GM21717 (cell line): ENCODE data around the gene PEMT.
A peak's percentile ranks its signal among the peaks of the same experiment; 100 is the strongest.

ENCODE experiments used
- ATAC-seq: cut with Tn5 transposase; IDR thresholded peaks from one replicate; pipeline ENCODE4 v1.9.1; 2021; ENCODE audit warnings: mild to moderate bottlenecking, moderate library complexity; ENCODE audit not compliant: unreplicated experiment

PEMT gene

DNA sequence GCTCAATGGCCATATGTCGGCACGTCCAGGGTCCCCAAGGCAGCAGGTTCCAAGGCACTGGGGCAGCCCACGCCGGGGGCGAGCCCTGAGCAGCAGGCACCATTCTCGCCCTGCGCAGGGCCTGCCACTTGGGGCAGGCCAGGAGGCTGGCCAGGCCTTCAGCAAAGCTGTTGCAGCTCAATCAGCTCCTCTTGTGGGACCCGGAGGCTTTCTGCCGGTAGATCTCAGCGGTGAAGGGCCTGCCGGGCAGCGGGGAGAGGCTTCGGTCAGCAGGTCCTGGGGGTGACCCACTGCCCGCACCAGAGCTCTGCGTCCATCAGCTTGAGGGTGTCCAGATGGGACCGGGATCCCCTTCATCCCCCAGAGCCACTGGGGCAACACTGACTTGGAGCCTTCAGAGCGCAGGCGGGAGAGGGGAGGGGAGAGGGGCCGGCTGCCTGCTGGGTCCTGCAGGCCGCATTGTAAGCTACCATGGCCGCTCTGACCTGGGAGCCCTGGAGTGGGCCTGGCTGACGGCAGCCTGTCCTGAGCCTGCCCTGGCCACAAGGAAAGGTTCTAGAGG, 85.8 kb downstream of the PEMT start:
- ATAC-seq = no peak

DNA sequence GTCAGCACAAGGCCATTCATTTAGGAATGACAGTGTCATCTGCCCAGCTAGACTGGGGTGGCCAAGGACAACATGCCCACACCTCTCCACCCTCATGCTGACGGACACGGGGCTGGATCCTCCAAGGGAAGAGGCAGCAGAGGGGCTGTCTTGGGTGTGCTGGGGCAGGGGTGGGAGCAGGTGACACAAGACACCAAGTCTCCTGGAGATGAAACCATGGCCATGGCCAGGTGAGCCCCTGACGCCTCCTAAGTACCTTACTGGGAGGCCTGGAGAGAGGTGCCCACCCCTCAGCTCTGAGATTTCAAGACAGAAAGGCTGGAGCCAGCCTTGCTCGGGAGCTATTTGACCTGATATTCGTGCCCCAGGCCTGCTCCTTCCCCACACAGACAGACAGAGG, 86.4 kb downstream of the PEMT start:
- ATAC-seq = no peak

DNA sequence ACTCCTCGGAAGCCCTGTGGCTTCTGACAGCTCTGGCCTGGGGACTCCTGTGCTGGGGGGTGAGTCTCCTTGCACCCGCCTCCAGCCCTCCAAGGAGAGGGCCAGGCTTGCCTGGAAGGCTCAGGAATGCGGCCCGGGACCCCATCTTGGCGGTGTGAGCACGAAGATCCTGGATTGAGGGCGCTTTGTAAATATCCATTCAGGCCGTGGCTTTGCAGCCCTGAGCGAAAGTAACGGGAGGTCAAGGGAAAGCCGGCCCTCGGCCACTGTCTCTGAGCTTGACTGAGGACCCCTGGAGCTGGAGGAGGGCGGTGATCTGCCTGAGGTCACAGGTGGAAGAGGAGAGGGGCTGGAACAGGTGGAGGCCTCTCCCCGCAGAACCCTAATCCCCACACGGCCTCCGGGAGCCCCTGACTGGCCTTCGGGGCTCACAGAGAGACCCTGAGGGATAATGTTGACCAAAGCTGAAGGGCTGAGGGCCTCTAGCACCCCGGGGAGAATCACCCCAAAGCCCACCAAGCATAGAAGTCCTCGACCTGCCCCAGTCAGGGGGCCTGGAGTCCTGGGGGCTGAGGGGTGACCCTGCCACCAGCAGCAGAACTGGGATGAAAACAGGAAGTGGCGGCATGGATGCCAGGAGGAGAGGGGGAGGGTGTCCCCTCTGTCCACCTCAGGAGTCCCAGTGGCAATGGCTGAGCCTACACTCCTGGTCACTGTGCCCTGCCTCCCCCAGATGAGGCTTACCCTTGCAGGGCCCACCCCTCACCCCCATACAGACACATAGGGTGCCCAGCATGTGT, 87.0 kb downstream of the PEMT start:
- ATAC-seq = no peak

GRCh38 chr17:17503566-17504130, 87.9 kb downstream of the PEMT start:
- ATAC-seq = no peak

- no peak for ATAC-seq
Observed at GRCh38 chr17:17502741-17503565, 88.6 kb downstream of the PEMT start.

DNA sequence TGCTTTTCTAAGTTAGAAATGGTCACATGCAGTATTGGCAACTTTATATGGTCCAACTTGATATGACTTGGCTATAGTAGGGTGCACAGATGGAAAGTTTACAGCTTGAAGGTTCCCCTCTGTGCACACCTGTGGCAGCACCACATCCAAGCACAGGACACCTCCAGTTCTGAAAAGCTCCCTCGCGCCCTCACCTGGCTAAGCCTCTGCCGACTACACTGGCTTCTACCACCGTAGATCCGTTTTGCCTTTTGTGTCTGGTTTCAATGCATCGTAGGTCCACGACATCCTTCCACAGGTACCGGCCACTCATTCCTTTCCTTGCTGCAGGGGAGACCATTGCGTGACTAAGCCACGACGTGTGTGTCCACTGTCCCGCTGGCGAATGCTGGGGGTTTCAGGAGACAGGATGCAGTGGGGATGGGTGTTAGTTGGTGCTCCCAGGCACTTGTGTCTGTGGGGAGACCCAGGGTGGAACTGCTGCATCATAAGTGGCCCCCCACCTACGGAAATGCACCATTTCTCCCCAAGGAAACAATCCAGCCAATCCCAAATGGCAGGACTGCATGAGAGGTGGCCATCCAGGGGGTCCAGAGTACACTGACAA, 90.4 kb downstream of the PEMT start:
- no peak for ATAC-seq

DNA sequence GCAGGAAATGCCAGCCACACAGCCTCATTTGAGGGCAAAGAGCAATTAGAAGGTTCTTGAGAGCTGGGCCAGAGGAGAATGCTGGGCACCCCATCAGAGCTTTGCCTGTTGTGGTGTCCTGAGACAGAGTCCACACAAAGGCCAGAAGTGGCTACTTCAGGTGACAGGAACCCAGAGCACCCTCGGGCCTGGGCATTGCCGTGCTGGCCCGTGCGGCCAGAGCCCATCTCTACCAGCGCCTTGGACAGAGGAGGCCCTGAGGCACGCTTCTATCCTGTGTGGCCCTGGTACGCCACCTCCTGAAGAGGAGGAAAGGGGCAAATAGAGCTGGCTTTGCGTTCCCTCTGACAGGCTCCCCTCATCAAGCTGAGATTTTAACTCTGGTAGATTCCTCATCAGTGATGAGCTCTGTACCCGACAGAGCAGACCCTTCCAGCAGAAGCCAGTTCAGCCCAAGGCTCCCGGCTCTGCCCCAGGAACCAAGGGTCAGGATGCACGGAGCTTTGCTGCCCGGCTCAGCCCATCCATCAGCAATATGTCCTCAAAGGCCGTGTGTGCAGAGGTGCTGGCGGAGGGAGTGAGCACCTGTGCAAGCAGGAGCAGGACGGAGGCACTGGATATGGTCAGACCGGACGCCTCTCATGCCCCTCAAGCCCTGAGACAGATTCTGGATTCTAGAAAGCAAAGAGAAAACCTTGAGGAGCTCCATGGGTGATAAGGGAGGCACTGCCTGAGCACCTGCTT, 91.9 kb downstream of the PEMT start:
- no peak for ATAC-seq

- no peak for ATAC-seq
Observed at GRCh38 chr17:17498606-17499301, 92.8 kb downstream of the PEMT start.

GRCh38 chr17:17497845-17498520, 93.5 kb downstream of the PEMT start:
- ATAC-seq = no peak

- ATAC-seq = no peak
Observed at GRCh38 chr17:17497065-17497844, 94.3 kb downstream of the PEMT start.

GRCh38 chr17:17496189-17497064, 95.1 kb downstream of the PEMT start, which contains the start of gene RASD1:
RASD1 (minus strand) TSS chr17:17496395; CDS start chr17:17496181, 214 bp downstream.
- peak; percentile 66 for ATAC-seq

DNA sequence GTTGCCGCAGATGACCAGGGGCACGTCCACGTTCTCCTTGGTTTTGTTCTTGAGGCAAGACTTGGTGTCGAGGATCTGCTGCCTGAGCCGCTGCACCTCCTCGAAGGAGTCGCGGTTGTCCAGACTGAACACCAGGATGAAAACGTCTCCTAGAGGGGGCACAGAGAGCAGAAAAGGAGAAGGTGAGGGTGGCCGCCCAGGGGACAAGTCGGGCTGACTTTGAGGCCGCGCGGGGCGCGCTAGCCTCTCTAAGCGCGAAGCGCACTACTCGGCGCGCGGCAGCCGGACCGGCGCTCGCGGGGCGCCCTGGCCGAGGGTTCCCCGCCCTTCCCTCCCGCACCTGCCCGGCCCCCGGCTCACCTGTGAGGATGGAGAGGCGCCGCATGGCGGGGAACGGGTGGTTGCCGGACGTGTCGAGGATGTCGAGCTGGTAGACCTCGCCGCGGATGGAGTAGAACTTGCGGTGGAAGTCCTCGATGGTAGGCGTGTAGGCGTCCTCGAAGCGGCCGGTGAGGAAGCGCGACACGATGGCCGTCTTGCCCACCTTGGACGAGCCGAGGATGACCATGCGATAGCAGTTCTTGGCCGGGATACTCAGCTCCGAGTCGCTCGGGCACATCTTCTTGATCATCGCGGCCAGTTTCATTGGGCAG, 95.8 kb downstream of the PEMT start:
- ATAC-seq = no peak

DNA sequence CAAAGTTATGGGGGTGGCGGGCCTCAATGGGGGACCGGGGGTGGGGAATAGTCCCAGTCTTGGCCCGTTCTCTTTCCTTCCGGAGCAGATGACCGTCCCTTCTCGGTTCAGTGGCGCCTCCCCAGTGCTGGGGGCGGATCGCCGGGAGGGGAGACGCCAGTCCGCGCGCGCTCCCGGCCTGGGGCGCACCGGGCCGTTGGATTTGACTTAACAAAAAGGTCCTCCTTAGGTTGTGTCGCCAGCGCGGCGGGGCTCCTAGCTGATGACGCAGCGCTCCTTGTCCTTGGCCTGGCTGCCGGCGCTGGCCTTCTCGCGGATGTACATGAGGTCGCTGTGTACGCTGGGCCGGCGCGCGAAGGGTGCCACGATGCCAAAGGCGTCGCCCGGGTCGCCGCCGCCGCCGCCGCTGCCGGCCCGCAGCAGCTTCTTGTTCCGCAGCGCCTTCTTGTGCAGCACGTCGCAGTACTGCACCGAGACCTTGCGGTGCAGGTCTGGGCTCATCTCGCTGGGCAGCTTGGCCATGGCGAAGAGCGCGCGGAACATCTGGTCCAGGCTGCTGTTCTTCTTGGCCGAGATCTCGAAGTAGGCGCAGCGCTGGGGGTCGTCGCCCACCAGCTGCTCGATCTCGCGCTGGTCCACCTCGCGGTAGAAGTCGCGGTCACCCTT, 96.5 kb downstream of the PEMT start:
- no peak for ATAC-seq

- ATAC-seq = no peak
Observed at GRCh38 chr17:17494499-17494869, 97.0 kb downstream of the PEMT start.

DNA sequence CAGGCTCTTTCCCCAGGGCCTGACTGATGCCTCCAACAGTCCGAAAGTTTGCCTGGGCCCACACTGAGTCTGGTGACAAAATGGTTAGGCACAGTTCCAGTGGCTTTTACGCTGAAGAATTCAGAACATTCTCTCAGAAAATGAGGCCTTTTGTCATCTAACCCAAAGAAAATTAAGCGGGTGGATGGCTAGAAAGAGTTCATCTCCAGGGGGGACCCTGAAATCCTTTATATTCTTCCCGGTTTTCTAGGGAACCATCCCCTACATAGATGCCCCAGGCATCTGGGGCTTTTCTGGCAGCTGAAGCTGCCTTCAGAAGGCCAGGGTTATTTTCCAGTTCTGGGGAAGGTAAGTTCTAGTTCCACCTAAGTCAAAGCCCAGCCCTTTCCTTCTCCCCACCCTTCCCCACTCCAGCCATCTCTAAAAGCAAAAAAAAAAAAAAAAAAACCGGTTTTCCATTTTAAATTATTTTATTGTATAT, 97.5 kb downstream of the PEMT start:
- ATAC-seq = no peak
